Gastroesophageal sphincter (tissue), 2 donors: ENCODE results near the gene EGFL8.
"Not testable (repeated sequence)": the region's sequence is repeated elsewhere in the genome, so short reads cannot be mapped to it uniquely, and the experiment has no call there.

Source experiments
- POLR2A ChIP-seq, 2 donors: fragments of 450-650 bp; IDR thresholded peaks; one replicate each; pipeline ENCODE4 v1.6.1; 2017; ENCODE audit warnings: antibody characterized with exemption in 2 of 2, mild to moderate bottlenecking in 2 of 2, moderate library complexity in 1 of 2
- POLR2AphosphoS5 ChIP-seq: sonication (generic); formaldehyde crosslinking; IDR thresholded peaks from one replicate; pipeline ENCODE4 v1.6.1; 2017; ENCODE audit warnings: antibody characterized with exemption

DNA sequence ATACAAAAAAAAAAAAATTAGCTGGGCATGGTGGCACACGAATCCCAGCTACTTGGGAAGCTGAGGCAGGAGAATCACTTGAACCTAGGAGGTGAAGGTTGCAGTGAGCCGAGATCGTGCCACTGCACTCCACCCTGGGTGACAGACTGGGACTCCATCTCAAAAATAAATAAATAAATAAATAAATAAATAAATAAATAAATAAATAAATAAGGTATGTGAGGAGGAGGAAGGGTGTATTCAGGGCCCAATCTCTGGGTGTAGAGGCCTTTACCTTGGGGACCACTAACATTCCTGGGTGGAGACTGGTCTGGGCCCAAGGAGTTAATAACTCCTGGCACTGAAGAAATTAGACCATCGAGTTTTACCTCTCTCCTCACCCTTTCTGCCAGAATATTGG, 47.0 kb downstream of the EGFL8 start:
- not testable (repeated sequence) for TF ChIP-seq POLR2AphosphoS5; POLR2A (IDR thresholded peaks at IDR 0.05)
